Transverse colon (tissue), 4 donors: ENCODE measurements around the gene FLT1. TPM values are rescaled to one million over a fixed set of nuclear protein-coding genes. Genes with fewer than 3 reads are reported as not detected.

Source experiments
- DNase-seq: peaks from one replicate; pipeline ENCODE4 v3.0.0-alpha.2; 2019
- H3K27ac ChIP-seq, 4 donors: fragments of 200-600 bp; sonication (generic); 2 replicates each; pipeline ENCODE4 v1.5.1; 2016 to 2018; ENCODE audit warnings: inconsistent platforms in 4 of 4
- H3K27me3 ChIP-seq: fragments of 200-600 bp; sonication (generic); 2 replicates; pipeline ENCODE4 v1.5.1; 2017; ENCODE audit warnings: inconsistent platforms
- H3K36me3 ChIP-seq, 4 donors: fragments of 200-600 bp; sonication (generic); 2 replicates each; pipeline ENCODE4 v1.5.1; 2017 to 2019; ENCODE audit warnings: inconsistent platforms in 4 of 4
- H3K4me1 ChIP-seq, 4 donors: fragments of 200-600 bp; sonication (generic); 2 replicates each; pipeline ENCODE4 v1.5.1; 2017 to 2020; ENCODE audit warnings: inconsistent platforms in 4 of 4
- H3K4me3 ChIP-seq, 4 donors: fragments of 200-600 bp; sonication (generic); 1 replicate in 1 of 4; 2 replicates in 3 of 4; pipeline versions ENCODE4 v1.5.1 to v1.6.1; 2017 to 2019; ENCODE audit warnings: inconsistent platforms in 4 of 4
- H3K9me3 ChIP-seq, 2 donors: fragments of 200-600 bp; sonication (generic); 2 replicates each; pipeline ENCODE4 v1.5.1; 2017 to 2019; ENCODE audit warnings: inconsistent platforms in 2 of 2
- EP300 ChIP-seq: sonication (generic); formaldehyde crosslinking; IDR thresholded peaks from one replicate; pipeline ENCODE4 v1.6.1; 2017; ENCODE audit warnings: antibody characterized with exemption, low read depth
- POLR2A ChIP-seq: fragments of 450-650 bp; IDR thresholded peaks from one replicate; pipeline ENCODE4 v1.6.1; 2016; ENCODE audit warnings: antibody characterized with exemption, mild to moderate bottlenecking, moderate library complexity
- POLR2AphosphoS5 ChIP-seq, 3 donors: sonication (generic); formaldehyde crosslinking; IDR thresholded peaks; one replicate each; pipeline ENCODE4 v1.6.1; 2016; ENCODE audit warnings: antibody characterized with exemption in 3 of 3
- WGBS, 2 donors: methylation state at CpG; one replicate each; pipeline ENCODE4 v1.1.5; 2018; ENCODE audit warnings: low coverage in 1 of 2; 5-methylcytosine and 5-hydroxymethylcytosine counted together
- in situ Hi-C, 4 donors: fragments of 200-750 bp; cut with MboI; loops; one replicate each; pipeline versions ENCODE4 v1.15.0 to v1.15.1; 2017; ENCODE audit warnings: low sequenced_read_pairs in 3 of 4, low pct_ligation_motif_present in 1 of 4, low pct_unique_long_range_greater_than_20kb in 1 of 4
- intact Hi-C: fragments of 100-400 bp; cut with DNase I; formaldehyde crosslinking; loops from one replicate; pipeline ENCODE4 v1.15.1; 2023; ENCODE audit warnings: low total_unique reads
- total RNA-seq, 4 donors: library from RNA; depleted of rRNA; stranded (reverse); fragments of >200 nt; gene quantifications; one replicate each; pipeline ENCODE4 v1.1.0, GENCODE V29; 2016
- TF ChIP-seq, protein P1 (sequence below), 5 experiments: fragments of 200-600 bp in 3 of 5; fragments of 450-650 bp in 2 of 5; sonication (generic) in 3 of 5; IDR thresholded peaks; 1 replicate in 2 of 5; 2 replicates in 3 of 5; pipeline ENCODE4 v1.5.1; 2016 to 2017; ENCODE audit warnings: antibody characterized with exemption in 5 of 5, inconsistent platforms in 3 of 5, mild to moderate bottlenecking in 2 of 5, moderate library complexity in 1 of 5

The FLT1 gene
- total RNA-seq, 4 donors from 2014 or later, result 2.6 to 8.4 (median 3.5) TPM

DNA sequence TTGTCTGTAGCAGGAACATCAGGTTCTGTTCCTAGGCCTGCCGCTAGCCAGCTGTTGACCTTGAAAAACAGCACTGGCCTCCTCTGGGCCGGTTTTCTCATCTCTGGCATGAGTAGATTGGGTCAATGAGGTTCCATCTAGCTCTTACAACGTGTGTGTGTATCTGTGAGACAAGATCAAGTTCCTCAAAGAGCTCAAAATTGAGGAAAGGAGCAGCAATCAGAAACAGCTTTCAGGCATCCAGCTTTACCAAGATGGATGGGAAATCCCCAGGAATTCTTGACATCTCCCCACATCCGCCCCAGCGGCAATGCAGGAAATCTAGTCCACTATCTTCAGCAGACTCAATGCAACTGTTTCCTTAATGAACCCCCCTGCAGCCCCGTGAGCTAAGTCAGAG, 4.9 kb downstream of the FLT1 start:
- intact Hi-C loops, result no loop called here
- H3K27ac ChIP-seq, result no peak overlapping the region
- no peak for DNase-seq
- WGBS, 2 donors, result 53 to 80% methylated on average over 5 to 6 of the region's 6 CpGs
- peaks cover 0 to 17% (median 14%) of the 10 kb centered on the region in 4 donors for H3K4me1 ChIP-seq
- in situ Hi-C loops, result no loop called here
- peaks cover 63% of the 10 kb centered on the region for H3K27me3 ChIP-seq
- H3K36me3 ChIP-seq, result no peaks in the 10 kb centered on the region
- H3K9me3 ChIP-seq, result no peaks in the 10 kb centered on the region
- TF ChIP-seq EP300 (no peak), POLR2AphosphoS5 (IDR thresholded peaks at IDR 0.05) (no peak), POLR2A (no peak)
- TF ChIP-seq, protein P1, sequence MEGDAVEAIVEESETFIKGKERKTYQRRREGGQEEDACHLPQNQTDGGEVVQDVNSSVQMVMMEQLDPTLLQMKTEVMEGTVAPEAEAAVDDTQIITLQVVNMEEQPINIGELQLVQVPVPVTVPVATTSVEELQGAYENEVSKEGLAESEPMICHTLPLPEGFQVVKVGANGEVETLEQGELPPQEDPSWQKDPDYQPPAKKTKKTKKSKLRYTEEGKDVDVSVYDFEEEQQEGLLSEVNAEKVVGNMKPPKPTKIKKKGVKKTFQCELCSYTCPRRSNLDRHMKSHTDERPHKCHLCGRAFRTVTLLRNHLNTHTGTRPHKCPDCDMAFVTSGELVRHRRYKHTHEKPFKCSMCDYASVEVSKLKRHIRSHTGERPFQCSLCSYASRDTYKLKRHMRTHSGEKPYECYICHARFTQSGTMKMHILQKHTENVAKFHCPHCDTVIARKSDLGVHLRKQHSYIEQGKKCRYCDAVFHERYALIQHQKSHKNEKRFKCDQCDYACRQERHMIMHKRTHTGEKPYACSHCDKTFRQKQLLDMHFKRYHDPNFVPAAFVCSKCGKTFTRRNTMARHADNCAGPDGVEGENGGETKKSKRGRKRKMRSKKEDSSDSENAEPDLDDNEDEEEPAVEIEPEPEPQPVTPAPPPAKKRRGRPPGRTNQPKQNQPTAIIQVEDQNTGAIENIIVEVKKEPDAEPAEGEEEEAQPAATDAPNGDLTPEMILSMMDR (IDR thresholded peaks at IDR 0.05), result no peak
- H3K4me3 ChIP-seq, result no peak overlapping the region

DNA sequence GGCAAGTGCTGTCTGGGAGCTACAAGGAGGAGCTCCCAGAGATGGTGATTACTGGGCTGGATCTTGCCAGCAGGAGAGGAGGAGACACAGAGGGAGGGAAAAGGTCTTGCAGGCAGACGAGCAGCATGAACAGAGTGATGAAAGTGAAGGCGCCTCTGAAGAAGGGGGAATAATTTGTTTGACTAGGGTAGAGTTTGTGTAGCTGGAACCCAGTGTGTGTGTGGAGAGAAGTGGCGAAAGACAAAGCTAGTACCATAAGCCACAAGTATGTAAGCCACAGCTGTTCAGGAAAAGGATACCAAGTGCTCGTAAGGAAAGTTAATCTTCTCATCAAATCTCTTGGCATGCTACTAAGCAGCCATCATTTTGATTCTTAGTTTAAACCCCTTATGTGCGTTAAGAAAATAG, 5.4 kb downstream of the FLT1 start:
- TF ChIP-seq, protein P1 (IDR thresholded peaks at IDR 0.05), result no peak
- TF ChIP-seq POLR2A, result no peak
- no peak for TF ChIP-seq EP300
- no peak for TF ChIP-seq POLR2AphosphoS5 (IDR thresholded peaks at IDR 0.05)
- WGBS, 2 donors, result 56 to 70% methylated on average over 5 of the region's 5 CpGs
- Histone ChIP-seq H3K9me3 (no peaks in the 10 kb centered on the region), H3K27ac (no peak overlapping the region), H3K4me1 (peaks cover 0 to 11% (median 9%) of the 10 kb centered on the region in 4 donors), H3K4me3 (no peak overlapping the region), H3K27me3 (peaks cover 58% of the 10 kb centered on the region), H3K36me3 (no peaks in the 10 kb centered on the region)
- no peak for DNase-seq
- in situ Hi-C loops, result no loop called here
- intact Hi-C loops, result no loop called here

DNA sequence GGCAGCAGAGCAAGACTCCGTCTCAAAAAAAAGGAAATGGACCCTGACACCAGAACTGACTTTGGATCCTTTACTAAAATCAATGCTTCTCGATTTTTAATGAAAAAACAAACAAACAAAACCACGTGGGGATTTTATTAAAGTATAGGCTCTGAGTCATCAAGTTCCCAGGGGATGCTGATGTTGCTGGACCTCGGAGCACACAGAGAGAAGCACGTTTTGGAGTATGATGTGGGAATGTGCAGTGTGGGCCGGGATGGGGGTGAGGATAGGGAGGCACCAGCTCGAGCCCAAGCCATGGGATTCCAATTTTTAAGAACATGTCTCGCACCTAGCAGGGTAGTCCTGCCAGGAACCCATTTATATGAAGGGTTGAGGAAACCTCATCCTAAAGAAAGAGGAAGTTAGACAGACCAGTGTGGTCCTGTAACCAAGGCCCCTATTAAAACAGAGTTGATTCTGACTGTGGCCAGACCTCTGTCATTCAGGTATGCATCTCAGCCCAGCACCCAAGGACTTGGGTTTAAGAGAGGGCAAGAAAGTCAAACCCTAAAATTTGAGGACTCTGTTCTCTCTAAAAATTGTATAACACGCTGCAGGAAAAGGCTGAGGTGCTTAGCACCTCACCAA, 6.4 kb downstream of the FLT1 start:
- no peak for DNase-seq
- 65 to 76% methylated on average over 6 to 9 of the region's 9 CpGs for WGBS, 2 donors
- H3K9me3 ChIP-seq, result no peaks in the 10 kb centered on the region
- peaks cover 58% of the 10 kb centered on the region for H3K27me3 ChIP-seq
- H3K4me3 ChIP-seq, result no peak overlapping the region
- no peak overlapping the region for H3K27ac ChIP-seq
- no peak for TF ChIP-seq POLR2AphosphoS5 (IDR thresholded peaks at IDR 0.05)
- no peak for TF ChIP-seq EP300
- no peak for TF ChIP-seq POLR2A
- TF ChIP-seq, protein P1 (IDR thresholded peaks at IDR 0.05), result no peak
- intact Hi-C loops, result no loop called here
- in situ Hi-C loops, result no loop called here
- no peaks in the 10 kb centered on the region for H3K36me3 ChIP-seq
- H3K4me1 ChIP-seq, result peaks cover 0 to 1% (median under 1%) of the 10 kb centered on the region in 4 donors

DNA sequence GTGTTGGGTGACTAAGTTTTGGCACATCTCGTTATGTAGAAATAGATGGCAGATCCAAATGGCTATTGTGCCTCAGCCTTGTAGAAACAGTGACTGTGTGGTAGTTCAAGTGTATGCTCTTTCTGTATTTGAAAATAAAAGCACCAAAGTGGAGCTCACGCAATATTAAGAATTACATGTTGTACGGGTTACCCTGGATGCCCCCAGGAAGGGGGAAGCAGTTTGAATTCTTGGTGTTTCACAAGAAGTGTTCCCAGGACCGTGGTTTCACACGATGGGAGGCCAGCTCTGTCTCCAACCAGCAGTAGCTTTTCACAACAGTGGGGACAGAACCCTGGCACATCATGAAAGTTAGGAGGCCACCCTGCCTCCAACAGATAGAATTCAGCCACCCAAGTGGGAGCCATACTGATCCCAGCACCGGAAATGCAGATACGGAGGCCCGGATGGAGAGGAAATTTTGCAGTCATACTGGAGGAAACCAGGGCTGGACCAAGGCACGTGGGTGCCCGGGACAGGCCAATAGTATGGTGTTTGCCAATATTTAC, 8.9 kb downstream of the FLT1 start:
- no peaks in the 10 kb centered on the region for H3K9me3 ChIP-seq
- TF ChIP-seq EP300 (no peak), POLR2AphosphoS5 (IDR thresholded peaks at IDR 0.05) (no peak), POLR2A (no peak)
- TF ChIP-seq, protein P1 (IDR thresholded peaks at IDR 0.05), result no peak
- no peak overlapping the region for H3K4me3 ChIP-seq
- H3K27ac ChIP-seq, result no peak overlapping the region
- no peak for DNase-seq
- H3K27me3 ChIP-seq, result peaks cover 44% of the 10 kb centered on the region
- in situ Hi-C loops (no loop called here), intact Hi-C loops (no loop called here)
- H3K4me1 ChIP-seq, result no peaks in the 10 kb centered on the region
- no peaks in the 10 kb centered on the region for H3K36me3 ChIP-seq
- whole genome bisulfite sequencing, 2 donors, result 84 to 85% methylated on average over 7 to 10 of the region's 10 CpGs
